ENCODE data around the gene TNFRSF13B. TPM values are rescaled to one million over a fixed set of nuclear protein-coding genes. Genes with fewer than 3 reads are reported as not detected.

Gene TNFRSF13B
- total RNA-seq, 5 donors from 2014 or later (not counting 1 experiment from before 2014, with no cell fraction given): 0.60 to 7.2 (median 5.0) TPM; not detected in 1

- Histone ChIP-seq H3K36me3 (ENCODE audit: control insufficient read depth in 2 of 2, extremely low read depth in 1 of 2, insufficient read depth in 1 of 2, low read length in 1 of 2) (no peaks in the 10 kb centered on the region), H3K9me3 (no peaks in the 10 kb centered on the region), H3K4me3 (ENCODE audit: control insufficient read depth in 1 of 2, extremely low read depth in 1 of 2, low read length in 1 of 2) (no peak overlapping the region), H3K27ac (ENCODE audit: low read length) (no peak overlapping the region), H3K27me3 (replicated peaks in 1 of 2; ENCODE audit: control insufficient read depth in 2 of 2, extremely low read depth in 1 of 2, insufficient read depth in 2 of 2, low read length in 1 of 2) (no peaks in the 10 kb centered on the region), H3K4me1 (ENCODE audit: control insufficient read depth in 1 of 2, extremely low read depth in 1 of 2, insufficient read depth in 2 of 2, low read length in 2 of 2) (no peaks in the 10 kb centered on the region)
- Mint-ChIP-seq H3K36me3 (no peaks in the 10 kb centered on the region), H3K4me3 (no peak overlapping the region), H3K9me3 (no peaks in the 10 kb centered on the region), H3K27ac (no peak overlapping the region), H3K4me1 (no peaks in the 10 kb centered on the region), H3K27me3 (no peaks in the 10 kb centered on the region)
- DNase-seq: no peak
- 92% methylated on average over 2 of the region's 5 CpGs for WGBS (ENCODE audit: insufficient coverage)
- CTCF ChIA-PET: no interaction called here
- ATAC-seq (replicated peaks in 1 of 4): no peak
- POLR2A ChIA-PET: no interaction called here
Measured at GRCh38 chr17:16889088-16889465, 82.8 kb downstream of the TNFRSF13B start.

Other genes with a start within 250 kb of the TNFRSF13B start
- gene MPRIP, start 70.3 kb upstream of the TNFRSF13B start, total RNA-seq: 100 to 1,000 TPM; 189 to 266 (median 247) TPM
- gene PLD6, start 234.2 kb upstream of the TNFRSF13B start, total RNA-seq: 10 to 100 TPM in 4 of 5 donors, 1 to 10 TPM in 1; 7.3 to 18.3 (median 11.1) TPM